ENCODE data around the gene CRKL.
A peak's percentile ranks its signal among the peaks of the same experiment; 100 is the strongest.

CRKL gene

DNA sequence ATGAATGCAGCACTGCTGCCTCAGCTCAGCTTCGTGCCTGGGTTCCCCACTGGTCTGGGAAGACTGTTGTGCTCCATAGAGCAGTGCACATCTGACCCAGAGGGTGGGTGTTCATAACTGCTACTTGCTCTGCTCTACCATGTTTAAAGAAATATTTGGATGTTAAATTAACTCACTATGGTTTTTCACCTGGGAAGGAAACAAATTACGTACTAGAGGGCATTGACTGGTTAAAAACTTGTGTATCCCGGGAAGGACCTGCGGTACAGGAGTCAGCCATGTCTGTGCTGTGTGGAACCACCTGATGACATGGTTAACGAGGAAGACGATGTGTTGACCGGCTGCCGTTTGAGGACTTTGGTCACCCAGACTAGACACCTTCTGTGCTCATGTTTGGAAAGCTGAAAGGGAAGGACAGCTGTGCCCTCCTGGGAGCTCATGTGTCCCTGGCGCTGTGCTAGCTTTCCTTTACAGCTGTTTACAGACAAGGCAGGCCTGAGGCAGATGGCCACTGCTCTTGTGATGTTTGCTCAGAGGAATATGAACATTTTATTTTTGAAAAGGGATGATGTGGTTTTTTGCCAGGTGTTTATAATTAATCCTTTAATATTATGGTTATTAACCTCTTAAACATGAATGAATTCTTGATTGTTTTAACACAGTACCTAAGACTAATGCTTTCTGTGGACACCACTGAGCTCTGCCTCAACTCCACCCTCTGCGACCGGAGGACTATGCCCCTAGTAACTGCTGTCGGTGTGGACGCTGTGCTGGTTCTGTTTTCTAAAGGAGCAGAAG, 35.5 kb downstream of the CRKL start:
- no peak for DNase-seq

DNA sequence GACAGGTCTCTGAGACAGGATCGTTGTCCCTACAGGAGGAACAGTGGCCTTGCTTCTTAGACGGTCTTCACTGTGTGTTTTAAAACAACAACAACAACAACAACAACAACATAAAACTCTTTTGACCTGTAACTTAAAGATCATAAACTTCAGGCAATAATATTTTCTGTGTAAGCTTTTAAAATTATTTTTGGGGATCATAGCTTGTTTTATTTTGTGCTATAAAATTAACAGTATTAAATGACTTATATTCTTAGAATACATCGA, 36.1 kb downstream of the CRKL start:
- no peak for DNase-seq

GRCh38 chr22:20953668-20954500, 36.7 kb downstream of the CRKL start:
- DNase-seq: no peak

DNA sequence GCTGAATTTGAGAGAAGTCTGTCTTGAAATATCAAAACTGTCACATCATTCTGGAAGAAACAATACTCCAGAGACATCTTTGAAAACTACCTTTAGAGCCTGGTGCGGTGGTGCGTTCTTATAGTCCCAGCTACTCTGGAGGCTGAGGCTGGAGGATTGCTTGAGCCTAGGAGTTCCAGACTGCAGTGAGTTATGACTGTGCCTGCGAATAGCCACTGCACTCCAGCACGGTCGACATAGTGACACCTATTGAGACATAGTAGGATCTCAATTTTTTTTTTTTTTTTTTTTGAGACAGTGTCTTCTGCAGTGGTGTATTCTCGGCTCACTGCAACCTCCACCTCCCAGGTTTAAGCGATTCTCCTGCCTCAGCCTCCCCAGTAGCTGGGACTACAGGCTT, 38.3 kb downstream of the CRKL start:
- DNase-seq: no peak

- no peak for DNase-seq
These were observed 39.3 kb downstream of the CRKL start for GRCh38 chr22:20956258-20957101.

DNA sequence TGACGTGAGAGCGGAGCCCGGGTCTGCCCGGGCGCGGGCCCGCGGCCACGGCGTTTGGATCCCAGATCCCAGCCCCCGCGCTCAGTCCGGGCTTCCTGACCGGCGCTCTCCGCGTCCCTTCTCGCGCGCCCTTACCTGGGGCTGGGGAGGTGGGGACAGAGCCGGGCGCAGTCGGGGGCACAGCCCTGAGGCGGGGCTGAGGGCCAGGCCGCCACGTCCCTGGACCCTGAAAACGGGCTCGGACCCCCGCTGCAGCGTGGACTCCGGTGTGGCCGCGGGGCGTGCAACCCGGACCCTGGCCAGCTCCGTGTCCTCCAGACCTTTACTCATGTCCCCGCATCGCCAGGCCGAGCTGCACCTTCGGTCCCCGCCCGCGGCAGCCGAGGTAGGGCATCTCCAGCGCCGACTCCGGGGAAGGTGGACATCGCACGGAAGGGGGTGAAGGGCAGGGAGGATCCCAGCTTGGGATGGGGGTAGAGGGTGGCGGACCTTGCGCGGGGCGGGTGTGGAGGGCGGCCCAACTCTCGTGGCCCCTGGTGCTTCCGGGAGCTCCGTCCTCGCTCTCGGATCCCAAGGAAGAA, 40.0 kb downstream of the CRKL start:
- DNase-seq: no peak

DNA sequence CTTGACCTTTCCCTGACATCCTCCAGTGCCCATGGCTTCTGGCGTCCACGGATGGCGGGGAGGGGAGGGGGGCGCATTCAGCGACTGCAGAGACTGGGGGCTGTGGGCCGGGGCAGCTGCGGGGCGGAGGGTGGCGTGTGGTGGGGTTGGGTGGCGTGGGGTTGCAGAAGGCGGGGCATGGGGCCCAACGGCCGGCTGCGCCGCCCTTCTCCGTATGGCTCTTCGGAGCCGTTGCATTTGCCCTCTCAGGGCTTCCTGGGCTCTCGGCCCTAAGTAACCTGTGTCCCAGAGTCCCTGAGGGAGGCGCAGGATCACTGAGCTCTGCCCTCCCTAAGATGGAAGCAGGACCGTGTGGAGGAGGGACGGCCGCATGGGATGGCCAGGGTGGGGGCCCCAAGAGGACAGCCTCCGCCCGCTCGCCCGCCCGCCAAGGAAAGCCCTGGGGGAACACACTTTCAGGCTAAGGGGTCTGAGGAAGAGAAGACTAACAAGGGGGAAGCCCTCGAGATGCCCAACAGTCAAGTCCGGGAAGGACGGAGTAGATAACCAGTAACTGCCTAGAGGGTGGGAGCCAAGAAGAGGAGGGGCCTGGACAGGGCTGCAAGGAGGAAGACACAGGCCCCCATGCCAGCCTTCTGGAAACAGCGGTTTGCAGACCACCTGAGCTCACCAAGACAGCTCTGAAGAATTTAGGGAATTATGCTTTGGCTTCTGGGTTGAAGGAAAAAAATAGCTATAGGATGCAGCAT, 40.6 kb downstream of the CRKL start:
- peak; percentile 62 for DNase-seq

DNA sequence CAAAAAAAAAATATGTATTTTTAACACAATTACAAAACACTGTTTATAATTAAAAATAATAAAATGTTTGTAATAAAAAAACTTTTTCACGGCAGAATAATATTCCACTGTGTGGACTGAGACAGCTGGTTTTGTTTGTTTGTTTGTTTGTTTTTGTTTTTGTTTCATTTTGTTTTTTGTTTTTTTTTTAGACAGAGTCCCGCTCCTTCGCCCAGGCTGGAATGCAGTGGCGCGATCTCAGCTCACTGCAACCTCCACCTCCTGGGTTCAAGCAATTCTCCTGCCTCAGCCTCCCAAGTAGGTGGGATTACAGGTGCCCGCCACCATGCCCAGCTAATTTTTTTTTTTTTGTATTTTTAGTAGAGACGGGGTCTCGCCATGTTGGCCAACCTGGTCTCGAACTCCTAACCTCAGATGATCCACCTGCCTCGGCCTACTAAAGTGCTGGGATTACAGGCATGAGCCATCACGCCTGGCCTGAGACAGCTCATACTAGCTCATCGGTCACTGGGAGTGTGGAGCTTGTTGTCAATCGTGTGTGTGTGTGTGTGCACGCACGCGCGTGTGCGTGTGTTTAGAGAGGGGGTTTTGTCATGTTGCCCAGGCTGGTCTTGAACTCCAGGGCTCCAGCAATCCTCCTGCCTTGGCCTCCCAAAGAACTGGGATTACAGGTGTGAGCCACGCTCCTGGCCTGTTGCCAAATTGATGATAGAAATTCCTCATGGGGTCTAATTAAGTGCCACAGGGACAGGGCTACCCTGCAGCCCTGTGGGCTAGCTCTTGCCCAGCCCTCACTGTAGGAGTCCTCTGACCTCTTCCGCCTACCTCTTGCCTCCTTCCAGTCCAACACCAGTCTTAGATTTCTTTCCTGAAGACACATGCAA, 42.6 kb downstream of the CRKL start:
- DNase-seq: no peak

DNA sequence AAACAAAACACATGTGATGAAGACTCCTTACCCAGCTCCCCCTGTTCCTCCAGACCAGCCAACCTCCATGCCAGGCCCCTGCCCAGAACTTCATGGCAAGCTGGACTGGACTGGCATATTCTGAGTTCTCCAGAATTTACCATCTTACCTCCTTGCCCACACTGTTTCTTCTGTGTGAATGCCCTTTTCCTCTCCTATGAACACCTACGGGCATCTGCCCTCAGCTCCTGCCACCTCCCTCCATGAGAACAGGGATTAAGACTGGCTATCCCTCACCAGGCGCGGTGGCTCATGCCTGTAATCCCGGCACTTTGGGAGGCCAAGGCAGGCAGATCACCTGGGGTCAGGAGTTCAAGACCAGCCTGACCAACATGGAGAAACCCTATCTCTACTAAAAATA, 43.4 kb downstream of the CRKL start:
- no peak for DNase-seq

DNA sequence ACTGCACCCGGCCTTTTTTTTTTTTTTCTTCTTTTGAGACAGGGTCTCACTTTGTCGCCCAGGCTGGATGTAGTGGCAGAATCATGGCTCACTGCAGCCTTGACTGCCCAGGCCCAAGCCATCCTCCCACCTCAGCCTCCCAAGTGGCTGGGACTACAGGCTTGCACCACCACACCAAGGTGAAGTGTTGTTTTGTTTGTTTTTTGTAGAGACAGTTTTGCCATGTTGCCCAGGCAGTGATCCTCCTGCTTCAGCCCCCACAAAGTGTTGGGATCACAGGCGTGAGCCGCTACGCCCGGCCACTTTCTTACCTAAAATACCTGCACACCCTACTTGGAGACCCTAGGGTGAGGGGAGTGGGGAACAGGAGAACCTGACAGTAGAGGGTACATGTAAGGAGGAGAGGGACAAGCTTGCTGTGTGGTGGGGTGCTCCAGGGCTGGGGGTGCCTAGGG, 45.3 kb downstream of the CRKL start:
- DNase-seq: no peak

- DNase-seq: no peak
These were observed 46.2 kb downstream of the CRKL start for GRCh38 chr22:20963201-20964052.

GRCh38 chr22:20964090-20964798, 47.0 kb downstream of the CRKL start:
- DNase-seq: no peak

DNA sequence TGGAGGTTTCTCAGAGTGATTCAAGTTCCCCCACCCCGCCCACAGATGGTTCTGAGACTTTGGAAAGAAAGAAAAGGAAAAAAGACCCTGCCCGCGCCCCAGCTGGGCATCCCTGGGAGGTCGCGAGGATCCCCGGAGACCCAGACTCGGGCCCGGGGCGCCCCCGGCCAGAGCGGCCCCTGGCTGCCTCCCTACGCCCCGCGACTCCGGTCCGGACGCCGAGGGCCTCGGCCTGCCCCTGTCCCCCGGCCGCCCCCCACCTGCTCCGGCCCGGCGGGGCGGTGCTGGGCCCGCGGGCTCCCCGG, 47.5 kb downstream of the CRKL start:
- DNase-seq: no peak

DNA sequence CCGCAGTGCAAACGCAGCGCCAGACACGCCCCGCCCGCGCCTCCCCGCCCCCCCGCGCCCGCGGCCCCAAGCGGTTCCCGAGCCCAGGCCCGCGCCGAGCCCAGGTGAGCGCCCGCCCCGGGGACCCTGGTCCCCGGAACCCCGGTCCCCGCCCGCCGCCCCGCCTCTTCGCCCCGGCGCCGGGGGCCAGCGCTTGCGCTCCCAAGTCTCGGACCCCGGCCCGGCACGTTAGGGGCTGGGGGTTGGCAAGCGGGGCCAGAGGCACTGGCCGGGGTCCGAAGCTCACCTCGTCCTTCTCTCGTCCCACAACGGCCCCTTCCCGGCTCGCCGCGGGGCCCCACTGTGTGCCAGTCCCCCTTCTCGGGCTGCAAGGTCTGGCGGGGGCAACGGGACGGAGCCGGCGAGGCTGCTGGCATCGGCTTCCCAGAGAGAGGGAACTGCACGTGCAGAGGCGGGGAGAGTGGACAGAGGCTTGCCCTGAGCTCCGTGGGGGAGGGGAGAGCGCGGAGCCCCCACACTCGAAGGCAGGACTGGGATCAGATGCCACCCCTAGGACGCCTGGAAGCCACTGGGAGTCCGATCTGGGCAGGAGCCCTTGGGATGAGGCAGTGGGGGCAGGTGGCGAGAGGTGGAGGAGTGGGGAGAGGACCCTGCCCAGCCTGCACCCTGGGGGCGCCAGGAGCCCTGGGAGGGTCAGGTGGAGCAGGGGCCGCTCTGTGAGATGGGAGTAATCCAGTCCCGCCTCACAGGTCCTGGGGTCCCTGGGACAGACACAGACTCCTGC, 48.1 kb downstream of the CRKL start:
- peak; percentile 60 for DNase-seq

- DNase-seq: no peak
These were observed 49.0 kb downstream of the CRKL start for GRCh38 chr22:20965888-20966855.

- no peak for DNase-seq
These were observed 49.9 kb downstream of the CRKL start, which contains the start of gene AIFM3 for GRCh38 chr22:20966883-20967696. Gene AIFM3 (plus strand): TSS chr22:20967255. CDS start chr22:20967945, 690 bp downstream.
